ENCODE data around the gene PRPF40B. TPM values are rescaled to one million over a fixed set of nuclear protein-coding genes. Genes with fewer than 3 reads are reported as not detected.

Gene PRPF40B
- total RNA-seq, 4 donors from 2014 or later = 17.4 to 72.9 (median 25.4) TPM

DNA sequence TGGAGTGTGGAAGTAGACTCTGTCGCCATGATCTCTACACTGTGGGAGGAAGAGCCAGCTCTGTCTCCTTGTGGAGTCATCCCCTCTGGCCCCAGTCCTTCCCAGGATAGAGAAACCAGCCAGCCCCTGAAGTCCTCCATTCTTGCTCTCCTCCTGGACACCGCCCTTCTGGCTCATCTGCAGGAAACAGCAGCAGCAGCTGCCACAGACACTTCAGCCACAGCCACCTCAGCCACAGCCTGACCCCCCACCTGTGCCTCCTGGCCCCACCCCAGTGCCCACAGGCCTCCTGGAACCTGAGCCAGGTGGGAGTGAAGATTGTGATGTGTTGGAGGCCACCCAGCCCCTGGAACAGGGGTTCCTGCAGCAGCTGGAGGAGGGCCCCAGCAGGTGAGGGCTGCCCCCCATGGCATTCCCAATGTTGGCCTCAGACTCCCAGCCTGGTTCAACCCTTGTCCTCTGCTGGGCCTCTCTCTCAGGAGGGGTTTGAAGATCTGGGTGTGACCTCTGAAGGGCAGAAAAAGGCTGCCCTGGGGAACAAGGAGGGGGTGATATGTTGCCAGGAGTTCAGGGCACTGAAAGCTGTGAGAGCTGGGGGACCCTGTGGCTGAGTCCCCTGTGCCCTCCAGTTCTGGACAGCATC lies 10.5 kb downstream of the PRPF40B start:
- Histone ChIP-seq H3K4me1 (peaks cover 0 to 8% of the 10 kb centered on the region in 2 donors), H3K9me3 (no peaks in the 10 kb centered on the region), H3K27me3 (no peaks in the 10 kb centered on the region), H3K36me3 (no peaks in the 10 kb centered on the region), H3K27ac (no peak overlapping the region), H3K4me3 (no peak overlapping the region)
- no peak for DNase-seq
- TF ChIP-seq, protein P1, sequence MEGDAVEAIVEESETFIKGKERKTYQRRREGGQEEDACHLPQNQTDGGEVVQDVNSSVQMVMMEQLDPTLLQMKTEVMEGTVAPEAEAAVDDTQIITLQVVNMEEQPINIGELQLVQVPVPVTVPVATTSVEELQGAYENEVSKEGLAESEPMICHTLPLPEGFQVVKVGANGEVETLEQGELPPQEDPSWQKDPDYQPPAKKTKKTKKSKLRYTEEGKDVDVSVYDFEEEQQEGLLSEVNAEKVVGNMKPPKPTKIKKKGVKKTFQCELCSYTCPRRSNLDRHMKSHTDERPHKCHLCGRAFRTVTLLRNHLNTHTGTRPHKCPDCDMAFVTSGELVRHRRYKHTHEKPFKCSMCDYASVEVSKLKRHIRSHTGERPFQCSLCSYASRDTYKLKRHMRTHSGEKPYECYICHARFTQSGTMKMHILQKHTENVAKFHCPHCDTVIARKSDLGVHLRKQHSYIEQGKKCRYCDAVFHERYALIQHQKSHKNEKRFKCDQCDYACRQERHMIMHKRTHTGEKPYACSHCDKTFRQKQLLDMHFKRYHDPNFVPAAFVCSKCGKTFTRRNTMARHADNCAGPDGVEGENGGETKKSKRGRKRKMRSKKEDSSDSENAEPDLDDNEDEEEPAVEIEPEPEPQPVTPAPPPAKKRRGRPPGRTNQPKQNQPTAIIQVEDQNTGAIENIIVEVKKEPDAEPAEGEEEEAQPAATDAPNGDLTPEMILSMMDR (IDR thresholded peaks at IDR 0.05) = no peak
- no peak for TF ChIP-seq POLR2A (IDR thresholded peaks at IDR 0.05)
- intact Hi-C loops (cut with DNase I; ENCODE audit: low total_unique reads) = no loop called here

DNA sequence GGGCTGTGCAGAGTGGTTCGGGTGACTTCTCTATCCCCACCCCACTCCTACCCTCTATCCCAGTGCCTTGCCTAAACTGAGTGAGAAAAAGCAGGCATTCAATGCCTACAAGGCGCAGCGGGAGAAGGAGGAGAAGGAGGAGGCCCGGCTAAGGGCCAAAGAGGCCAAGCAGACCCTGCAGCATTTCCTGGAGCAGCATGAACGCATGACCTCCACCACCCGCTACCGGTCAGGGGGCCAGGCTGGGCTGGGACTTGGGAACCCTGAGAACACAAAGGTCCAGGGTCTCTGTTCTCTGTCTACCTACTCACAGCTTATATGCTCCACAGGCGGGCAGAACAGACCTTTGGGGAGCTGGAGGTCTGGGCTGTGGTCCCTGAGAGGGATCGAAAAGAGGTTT lies 11.7 kb downstream of the PRPF40B start:
- H3K27me3 ChIP-seq = no peaks in the 10 kb centered on the region
- no peaks in the 10 kb centered on the region for H3K9me3 ChIP-seq
- TF ChIP-seq, protein P1 (IDR thresholded peaks at IDR 0.05) = no peak
- no peak for TF ChIP-seq POLR2A (IDR thresholded peaks at IDR 0.05)
- intact Hi-C loops (cut with DNase I; ENCODE audit: low total_unique reads) = no loop called here
- H3K4me1 ChIP-seq = peaks cover 0 to 8% of the 10 kb centered on the region in 2 donors
- H3K27ac ChIP-seq = no peak overlapping the region
- no peak overlapping the region for H3K4me3 ChIP-seq
- no peak for DNase-seq
- H3K36me3 ChIP-seq = no peaks in the 10 kb centered on the region

DNA sequence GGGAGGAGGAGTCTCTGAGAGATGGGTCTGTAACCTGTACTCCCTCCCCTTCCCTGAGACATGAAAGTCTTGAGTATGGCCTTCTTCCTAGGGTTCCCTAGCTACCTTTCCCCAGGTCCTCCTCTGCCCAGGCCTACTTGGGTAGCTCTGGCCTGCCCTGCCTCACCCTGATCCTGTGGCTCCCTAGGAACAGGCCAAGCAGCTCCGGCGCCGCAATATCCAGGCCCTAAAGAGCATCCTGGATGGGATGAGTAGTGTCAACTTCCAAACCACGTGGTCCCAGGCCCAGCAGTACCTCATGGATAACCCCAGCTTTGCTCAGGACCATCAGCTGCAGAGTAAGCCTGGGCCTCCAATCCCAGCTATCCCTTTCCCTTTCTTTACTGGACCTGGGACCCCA lies 12.3 kb downstream of the PRPF40B start:
- no peaks in the 10 kb centered on the region for H3K9me3 ChIP-seq
- TF ChIP-seq, protein P1 (IDR thresholded peaks at IDR 0.05) = no peak
- no peak for TF ChIP-seq POLR2A (IDR thresholded peaks at IDR 0.05)
- H3K4me3 ChIP-seq = no peak overlapping the region
- no peak overlapping the region for H3K27ac ChIP-seq
- intact Hi-C loops (cut with DNase I; ENCODE audit: low total_unique reads) = no loop called here
- no peaks in the 10 kb centered on the region for H3K36me3 ChIP-seq
- no peaks in the 10 kb centered on the region for H3K27me3 ChIP-seq
- peaks cover 0 to 8% of the 10 kb centered on the region in 2 donors for H3K4me1 ChIP-seq
- DNase-seq = no peak

DNA sequence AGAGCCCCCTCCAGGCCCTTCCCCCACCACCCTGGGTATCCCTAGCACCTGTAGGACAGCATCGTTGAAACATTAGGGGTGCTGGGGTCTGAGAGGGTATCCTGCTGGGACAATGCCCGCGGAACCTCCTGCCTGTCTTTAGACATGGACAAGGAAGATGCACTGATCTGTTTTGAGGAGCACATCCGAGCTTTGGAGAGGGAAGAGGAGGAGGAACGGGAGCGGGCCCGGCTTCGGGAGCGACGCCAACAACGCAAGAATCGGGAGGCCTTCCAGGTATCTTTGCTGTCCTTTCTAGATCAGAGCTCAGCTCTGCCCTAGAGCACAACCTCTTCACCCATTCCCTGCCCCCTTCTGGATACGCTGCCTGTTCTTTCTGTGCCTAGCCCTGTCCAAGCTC lies 13.2 kb downstream of the PRPF40B start:
- peak overlapping the region; percentile 58 to 85 for H3K27ac ChIP-seq

More for the DNA sequence above, 13.2 kb downstream of the PRPF40B start:
- no peaks in the 10 kb centered on the region for H3K27me3 ChIP-seq
- peak in 1 of 2 donors; percentile 60 for DNase-seq
- no peak overlapping the region for H3K4me3 ChIP-seq
- intact Hi-C loops (cut with DNase I; ENCODE audit: low total_unique reads) = no loop called here
- H3K36me3 ChIP-seq = no peaks in the 10 kb centered on the region
- peaks cover 0 to 8% of the 10 kb centered on the region in 2 donors for H3K4me1 ChIP-seq
- H3K9me3 ChIP-seq = no peaks in the 10 kb centered on the region
- TF ChIP-seq, protein P1 (IDR thresholded peaks at IDR 0.05) = no peak
- TF ChIP-seq POLR2A (IDR thresholded peaks at IDR 0.05) = no peak
